Endothelial cell of umbilical vein (primary cell): ENCODE measurements around the gene MEX3D. TPM values are rescaled to one million over a fixed set of nuclear protein-coding genes. Genes with fewer than 3 reads are reported as not detected.

ENCODE experiments used
- BruUV-seq: library from RNA; stranded (reverse); fragments of 400-500 nt; replicated peaks from 2 replicates; lab custom pipeline; 2021; lab: Mats Ljungman, UMichigan
- CTCF ChIA-PET: fragments of 300-600, 350-600 bp; sonication (Branson Sonifier 250); formaldehyde crosslinking; loops from one replicate; lab custom pipeline; 2021; ENCODE audit warnings: antibody characterized with exemption, inconsistent platforms; lab: Charles Lee
- POLR2A ChIA-PET: fragments of 300-600, 350-600 bp; sonication (Branson Sonifier 250); formaldehyde crosslinking; loops from one replicate; lab custom pipeline; 2021; ENCODE audit warnings: antibody characterized with exemption, inconsistent platforms; lab: Charles Lee
- DNase-seq: peaks from one replicate; pipeline ENCODE4 v3.0.0-alpha.2; 2011; ENCODE audit warnings: low read depth, low spot score
- FAIRE-seq: peaks from 2 replicates; lab custom pipeline; 2011; peaks lifted over from hg19 to GRCh38; lab: Jason Lieb, UNC
- H2AFZ ChIP-seq: 2 replicates; pipeline ENCODE4 v1.6.0; 2012; ENCODE audit warnings: low read depth, low read length, control low read depth, inconsistent platforms
- H3K27ac ChIP-seq: 2 replicates; pipeline ENCODE4 v1.5.1; 2011; ENCODE audit warnings: low read depth, mild to moderate bottlenecking, control low read depth, low read length, moderate library complexity; ENCODE audit not compliant: insufficient read depth
- H3K27me3 ChIP-seq, 2 experiments: 2 replicates each; pipeline versions ENCODE4 v1.6.0 to v1.6.1; 2011; ENCODE audit warnings: low read length in 2 of 2, mixed read lengths in 1 of 2; ENCODE audit not compliant: control insufficient read depth in 2 of 2, insufficient read depth in 2 of 2
- H3K36me3 ChIP-seq, 2 experiments: 2 replicates in 1 of 2; 3 replicates in 1 of 2; pipeline ENCODE4 v1.5.1; 2011; ENCODE audit warnings: low read length in 2 of 2, mild to moderate bottlenecking in 1 of 2, moderate library complexity in 1 of 2; ENCODE audit not compliant: control insufficient read depth in 2 of 2, insufficient read depth in 2 of 2; ENCODE audit errors: extremely low read depth in 1 of 2
- H3K4me1 ChIP-seq: 3 replicates; pipeline ENCODE4 v1.5.1; 2011; ENCODE audit warnings: mild to moderate bottlenecking, low read length; ENCODE audit not compliant: control insufficient read depth, insufficient read depth; ENCODE audit errors: extremely low read depth
- H3K4me2 ChIP-seq: 2 replicates; pipeline ENCODE4 v1.6.1; 2011; ENCODE audit warnings: low read length, control low read depth, mixed read lengths; ENCODE audit not compliant: insufficient read depth
- H3K4me3 ChIP-seq, 3 experiments: fragments of 200-600 bp in 1 of 3; sonication (generic), shearing (Covaris generic) in 1 of 3; replicated peaks in 1 of 3; 2 replicates each; pipeline ENCODE4 v1.5.1; 2011 to 2016; ENCODE audit warnings: control low read depth in 3 of 3, low read length in 3 of 3, mild to moderate bottlenecking in 2 of 3, inconsistent platforms in 1 of 3, low read depth in 1 of 3, moderate library complexity in 1 of 3; ENCODE audit not compliant: insufficient read depth in 1 of 3
- H3K79me2 ChIP-seq: 2 replicates; pipeline ENCODE4 v1.6.0; 2012; ENCODE audit warnings: low read length, inconsistent platforms; ENCODE audit not compliant: control insufficient read depth, insufficient read depth
- H3K9ac ChIP-seq: replicated peaks from 2 replicates; pipeline ENCODE3; 2011; ENCODE audit warnings: low read length, control low read depth; ENCODE audit not compliant: insufficient read depth; ENCODE audit errors: extremely low read depth
- H3K9me1 ChIP-seq: replicated peaks from 3 replicates; pipeline ENCODE4 v1.6.0; 2011; ENCODE audit warnings: mild to moderate bottlenecking, low read length; ENCODE audit not compliant: control insufficient read depth, insufficient read depth; ENCODE audit errors: extremely low read depth
- H3K9me3 ChIP-seq: replicated peaks from 2 replicates; pipeline ENCODE4 v1.5.1; 2012; ENCODE audit warnings: low read length, inconsistent platforms; ENCODE audit not compliant: control insufficient read depth, insufficient read depth
- H4K20me1 ChIP-seq: replicated peaks from 2 replicates; pipeline ENCODE3; 2011; ENCODE audit warnings: mild to moderate bottlenecking, low read length; ENCODE audit not compliant: control insufficient read depth, insufficient read depth; ENCODE audit errors: extremely low read depth
- CTCF ChIP-seq, 2 donors: IDR thresholded peaks; 1 replicate in 1 of 2; 2 replicates in 1 of 2; pipeline ENCODE4 v1.5.1; 2011; ENCODE audit warnings: low read length in 2 of 2, mild to moderate bottlenecking in 2 of 2, moderate library complexity in 2 of 2, control low read depth in 1 of 2, inconsistent platforms in 1 of 2, low read depth in 1 of 2; ENCODE audit not compliant: insufficient read depth in 1 of 2; ENCODE audit errors: extremely low read depth in 1 of 2
- EZH2 ChIP-seq: IDR thresholded peaks from 2 replicates; pipeline ENCODE4 v1.6.1; 2012; ENCODE audit warnings: borderline replicate concordance, low read depth, mild to moderate bottlenecking, moderate library complexity, low read length, inconsistent platforms; ENCODE audit not compliant: severe bottlenecking
- FOS ChIP-seq: IDR thresholded peaks from 2 replicates; pipeline ENCODE4 v1.6.1; 2011; ENCODE audit warnings: mild to moderate bottlenecking, low read length, moderate library complexity, borderline replicate concordance; ENCODE audit not compliant: insufficient read depth
- GATA2 ChIP-seq: IDR thresholded peaks from 2 replicates; pipeline ENCODE4 v1.7.0; 2011; ENCODE audit warnings: low read depth, mild to moderate bottlenecking, moderate library complexity, mixed read lengths, low read length; ENCODE audit not compliant: insufficient read length, insufficient read depth
- JUN ChIP-seq: IDR thresholded peaks from 2 replicates; pipeline ENCODE4 v1.6.1; 2011; ENCODE audit warnings: borderline replicate concordance, low read depth; ENCODE audit not compliant: insufficient read length, insufficient read depth
- MAX ChIP-seq: IDR thresholded peaks from 2 replicates; pipeline ENCODE4 v1.6.1; 2011; ENCODE audit not compliant: insufficient read depth, insufficient read length
- MYC ChIP-seq: IDR thresholded peaks from one replicate; pipeline ENCODE4 v1.6.1; 2011; ENCODE audit warnings: mild to moderate bottlenecking, low read depth, low read length
- POLR2A ChIP-seq: IDR thresholded peaks from 2 replicates; pipeline ENCODE4 v1.6.1; 2012; ENCODE audit warnings: low read depth, mild to moderate bottlenecking, control low read depth, low read length
- POLR2AphosphoS5 ChIP-seq: IDR thresholded peaks from 2 replicates; pipeline ENCODE4 v1.6.1; 2012; ENCODE audit warnings: low read depth, mild to moderate bottlenecking, control low read depth, low read length, moderate library complexity; ENCODE audit not compliant: insufficient read depth
- dilution Hi-C: fragments of 300-500 bp; cut with MboI; formaldehyde crosslinking; loops from one replicate; pipeline ENCODE4 v1.15.0; 2019; ENCODE audit warnings: low sequenced_read_pairs; ENCODE audit not compliant: extremely low pct_ligation_motif_present
- intact Hi-C: fragments of 100-400 bp; cut with micrococcal nuclease; formaldehyde crosslinking; loops from one replicate; pipeline ENCODE4 v1.10.0; 2022
- polyA plus RNA-seq, 4 experiments: library from polyadenylated mRNA; depleted of rRNA in 3 of 4; stranded (reverse) in 3 of 4; unstranded in 1 of 4; fragments of >200 nt; gene quantifications; 2 replicates each; pipeline versions ENCODE4 v1.2.1 to v1.2.3, GENCODE V29; 2011 to 2012; ENCODE audit warnings: missing spikeins in 1 of 4
- total RNA-seq: library from RNA; stranded (reverse); gene quantifications from 2 replicates; pipeline ENCODE4 v1.2.3, GENCODE V29; 2021

Gene MEX3D
- total and polyA plus RNA-seq, 2 donors (not counting 3 experiments of a cell fraction or from before 2014, with no cell fraction given): 30.0 to 96.7 TPM

DNA sequence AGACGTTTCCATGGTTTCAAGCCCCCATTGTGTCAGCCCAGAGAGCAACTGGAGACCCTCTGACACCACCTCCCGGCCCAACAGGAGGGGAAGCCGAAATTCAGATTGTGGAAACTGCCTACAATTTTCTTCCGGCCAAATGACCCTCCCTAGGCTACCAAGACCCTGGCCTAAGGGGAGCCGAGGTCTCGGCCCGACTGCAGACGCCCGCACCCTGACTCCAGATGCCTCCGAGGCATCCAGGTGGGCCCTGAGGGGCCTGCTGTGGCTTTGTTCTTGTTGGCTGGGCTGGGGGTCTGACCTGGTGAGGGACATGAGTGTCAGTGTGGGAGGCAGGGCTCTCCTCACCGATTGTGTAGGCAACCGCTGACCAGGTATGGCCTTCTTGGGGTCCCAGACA lies 9.6 kb downstream of the MEX3D start:
- TF ChIP-seq FOS (no peak), POLR2AphosphoS5 (no peak), GATA2 (no peak), MYC (no peak), EZH2 (no peak), CTCF (IDR thresholded peaks at IDR 0.05; ENCODE audit: extremely low read depth in 1 of 2, insufficient read depth in 1 of 2, low read depth in 1 of 2, low read length in 2 of 2) (no peak), JUN (no peak), POLR2A (no peak), MAX (no peak)
- no peak overlapping the region for H3K4me2 ChIP-seq
- BruUV-seq: no TSS peak
- dilution Hi-C loops (no loop called here), intact Hi-C loops (no loop called here)
- DNase-seq: no peak
- ChIA-PET CTCF (interaction anchor here (3.1 kb wide), 1 partner anchor 12 kb away, joined by 19 read pairs; no protein-coding TSS in a partner anchor), POLR2A (no interaction called here)
- peaks cover 54% of the 10 kb centered on the region for H3K79me2 ChIP-seq
- H3K9ac ChIP-seq: no peak overlapping the region
- no peak overlapping the region for H3K4me3 ChIP-seq
- no peaks in the 10 kb centered on the region for H3K4me1 ChIP-seq
- H3K27ac ChIP-seq: no peak overlapping the region
- no peak overlapping the region for H2AFZ ChIP-seq
- no peak for FAIRE-seq
- no peaks in the 10 kb centered on the region for H3K9me3 ChIP-seq
- H3K9me1 ChIP-seq: no peaks in the 10 kb centered on the region
- no peaks in the 10 kb centered on the region for H3K27me3 ChIP-seq
- H4K20me1 ChIP-seq: no peaks in the 10 kb centered on the region
- H3K36me3 ChIP-seq: peaks cover 10 to 18% of the 10 kb centered on the region in 2 experiments
